ENCODE measurements around the gene P2RX7.

The P2RX7 gene

GRCh38 chr12:121229826-121230537 is 97.3 kb downstream of the P2RX7 start:
- peak; percentile 79 for DNase-seq (ENCODE audit: low spot score)

- DNase-seq (ENCODE audit: low spot score), result no peak
These were observed 97.8 kb downstream of the P2RX7 start for GRCh38 chr12:121230538-121230907.

DNA sequence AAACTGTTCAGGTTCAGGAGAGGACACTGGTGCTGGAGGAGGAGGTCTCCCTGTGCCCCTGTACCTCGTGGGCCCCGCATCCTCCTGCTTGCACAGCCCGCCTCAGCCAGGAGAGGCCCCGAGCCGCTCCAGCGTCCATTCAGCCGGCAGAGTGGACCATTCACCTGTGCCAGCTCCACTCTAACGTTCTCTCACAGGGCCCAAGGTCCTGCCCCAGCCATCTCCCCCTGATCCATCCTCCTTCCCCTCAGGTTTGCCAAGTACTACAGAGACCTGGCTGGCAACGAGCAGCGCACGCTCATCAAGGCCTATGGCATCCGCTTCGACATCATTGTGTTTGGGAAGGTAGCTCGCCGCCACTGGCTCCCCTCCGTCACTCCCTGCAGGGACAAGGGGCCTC is 99.5 kb downstream of the P2RX7 start:
- no peak for DNase-seq (ENCODE audit: low spot score)

- no peak for DNase-seq (ENCODE audit: low spot score)
These were observed 100.4 kb downstream of the P2RX7 start for GRCh38 chr12:121232977-121233627.

DNA sequence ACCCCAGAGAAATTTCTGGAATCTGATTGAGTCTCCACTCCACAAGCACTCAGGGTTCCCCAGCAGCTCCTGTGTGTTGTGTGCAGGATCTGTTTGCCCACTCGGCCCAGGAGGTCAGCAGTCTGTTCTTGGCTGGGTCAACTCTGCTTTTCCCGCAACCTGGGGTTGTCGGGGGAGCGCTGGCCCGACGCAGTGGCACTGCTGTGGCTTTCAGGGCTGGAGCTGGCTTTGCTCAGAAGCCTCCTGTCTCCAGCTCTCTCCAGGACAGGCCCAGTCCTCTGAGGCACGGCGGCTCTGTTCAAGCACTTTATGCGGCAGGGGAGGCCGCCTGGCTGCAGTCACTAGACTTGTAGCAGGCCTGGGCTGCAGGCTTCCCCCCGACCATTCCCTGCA is 100.9 kb downstream of the P2RX7 start:
- no peak for DNase-seq (ENCODE audit: low spot score)

DNA sequence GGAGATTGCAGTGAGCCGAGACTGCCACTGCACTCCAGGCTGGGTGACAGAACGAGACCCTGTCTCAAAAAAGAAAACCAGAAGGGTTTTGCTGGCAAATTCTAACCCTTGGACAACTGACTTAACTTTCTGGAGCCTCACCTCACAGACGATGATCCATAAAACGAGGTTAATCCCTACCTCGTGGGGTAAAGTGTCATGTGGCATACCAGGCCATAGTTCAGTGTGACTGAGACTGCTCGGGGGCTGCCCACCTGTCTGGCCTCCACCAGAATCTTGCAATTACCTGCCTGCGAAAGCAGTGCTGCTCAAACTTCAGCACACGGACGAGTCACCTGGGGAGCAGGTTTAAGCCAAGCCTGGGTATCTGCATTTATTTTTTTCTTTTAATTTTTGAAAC is 104.1 kb downstream of the P2RX7 start:
- no peak for DNase-seq (ENCODE audit: low spot score)

DNA sequence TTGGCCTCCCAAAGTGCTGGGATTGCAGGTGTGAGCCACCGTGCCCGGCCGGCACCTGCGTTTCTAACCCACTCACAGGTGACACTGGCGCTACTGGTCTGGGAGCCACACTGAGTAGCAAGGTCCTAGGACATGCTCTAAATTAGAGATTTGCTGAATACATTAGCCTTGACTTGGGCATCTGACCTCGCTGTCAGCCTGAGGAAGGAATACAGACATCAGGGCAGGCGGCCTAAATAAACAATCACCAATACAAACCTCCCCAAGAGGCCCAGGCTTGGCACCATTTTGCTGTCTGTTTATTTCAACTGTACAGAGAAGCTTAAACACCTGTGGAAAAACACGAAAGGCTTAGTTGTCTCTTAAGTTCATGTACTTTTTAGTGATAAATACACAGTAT is 104.7 kb downstream of the P2RX7 start:
- no peak for DNase-seq (ENCODE audit: low spot score)

Data from COLO829 (cell line).